Prostate gland (tissue), 2 donors: ENCODE measurements around the gene KSR2.

Experiments used
- CTCF ChIP-seq, 4 experiments: fragments of 200-600 bp in 2 of 4; fragments of 450-650 bp in 2 of 4; sonication (generic) in 2 of 4; IDR thresholded peaks; 1 replicate in 3 of 4; 2 replicates in 1 of 4; pipeline ENCODE4 v1.5.1; 2016 to 2019; ENCODE audit warnings: antibody characterized with exemption in 4 of 4, mild to moderate bottlenecking in 2 of 4, moderate library complexity in 2 of 4
- POLR2A ChIP-seq: fragments of 450-650 bp; IDR thresholded peaks from one replicate; pipeline ENCODE4 v1.6.1; 2016; ENCODE audit warnings: antibody characterized with exemption, mild to moderate bottlenecking
- POLR2AphosphoS5 ChIP-seq: sonication (generic); formaldehyde crosslinking; IDR thresholded peaks from one replicate; pipeline ENCODE4 v1.6.1; 2017; ENCODE audit warnings: antibody characterized with exemption

GRCh38 chr12:117761528-117762100 is 207.2 kb downstream of the KSR2 start:
- no peak for TF ChIP-seq CTCF (IDR thresholded peaks at IDR 0.05)
- no peak for TF ChIP-seq POLR2AphosphoS5
- TF ChIP-seq POLR2A: no peak
